Dendritic cell treated with granulocyte-macrophage colony-stimulating factor and Interleukin-4, amounts not matched to agents 40 ng/mL and 50 ng/mL, for 4 days (primary cell): Measurements from ENCODE around the gene ADGRB3.

Experiments
- H3K27ac Mint-ChIP-seq: one replicate; pipeline ENCODE4 v1.8.0; 2022; ENCODE audit warnings: mild to moderate bottlenecking, mixed read lengths
- H3K27me3 Mint-ChIP-seq: one replicate; pipeline ENCODE4 v1.8.0; 2022; ENCODE audit warnings: mild to moderate bottlenecking, mixed read lengths
- H3K36me3 Mint-ChIP-seq: one replicate; pipeline ENCODE4 v1.8.0; 2022; ENCODE audit warnings: low read depth, mixed read lengths
- H3K4me1 Mint-ChIP-seq: one replicate; pipeline ENCODE4 v1.8.0; 2022; ENCODE audit warnings: low read depth, mixed read lengths
- H3K4me3 Mint-ChIP-seq: one replicate; pipeline ENCODE4 v1.8.0; 2022; ENCODE audit warnings: mild to moderate bottlenecking, moderate library complexity, mixed read lengths
- H3K9me3 Mint-ChIP-seq: one replicate; pipeline ENCODE4 v1.8.0; 2022; ENCODE audit warnings: mixed read lengths
- intact Hi-C: fragments of 100-400 bp; cut with micrococcal nuclease; formaldehyde crosslinking; loops from one replicate; pipeline ENCODE4 v1.15.0; 2022

ADGRB3 gene

GRCh38 chr6:68637782-68638181 is 2.7 kb downstream of the ADGRB3 start:
- H3K36me3 Mint-ChIP-seq = peaks cover 10% of the 10 kb centered on the region
- peaks cover 39% of the 10 kb centered on the region for H3K4me1 Mint-ChIP-seq
- peaks cover 49% of the 10 kb centered on the region for H3K27me3 Mint-ChIP-seq
- no peak overlapping the region for H3K4me3 Mint-ChIP-seq
- intact Hi-C loops = loop anchor here (1.0 kb wide), 1 partner anchor 141 kb away; no protein-coding TSS in a partner anchor
- H3K27ac Mint-ChIP-seq = no peak overlapping the region
- no peaks in the 10 kb centered on the region for H3K9me3 Mint-ChIP-seq

- no peak overlapping the region for H3K4me3 Mint-ChIP-seq
- H3K9me3 Mint-ChIP-seq = no peaks in the 10 kb centered on the region
- intact Hi-C loops = loop anchor here (1.0 kb wide), 1 partner anchor 140 kb away; no protein-coding TSS in a partner anchor
- no peak overlapping the region for H3K27ac Mint-ChIP-seq
- peaks cover 10% of the 10 kb centered on the region for H3K36me3 Mint-ChIP-seq
- H3K27me3 Mint-ChIP-seq = peaks cover 49% of the 10 kb centered on the region
- H3K4me1 Mint-ChIP-seq = peaks cover 39% of the 10 kb centered on the region
Observed at GRCh38 chr6:68638230-68638900, 3.3 kb downstream of the ADGRB3 start.

GRCh38 chr6:68639211-68639610 is 4.1 kb downstream of the ADGRB3 start:
- peaks cover 10% of the 10 kb centered on the region for H3K36me3 Mint-ChIP-seq
- intact Hi-C loops = no loop called here
- H3K4me1 Mint-ChIP-seq = peaks cover 33% of the 10 kb centered on the region
- H3K4me3 Mint-ChIP-seq = no peak overlapping the region
- peaks cover 41% of the 10 kb centered on the region for H3K27me3 Mint-ChIP-seq
- H3K27ac Mint-ChIP-seq = no peak overlapping the region
- no peaks in the 10 kb centered on the region for H3K9me3 Mint-ChIP-seq

GRCh38 chr6:68639826-68640490 is 4.9 kb downstream of the ADGRB3 start:
- no peak overlapping the region for H3K27ac Mint-ChIP-seq
- no peaks in the 10 kb centered on the region for H3K9me3 Mint-ChIP-seq
- H3K4me3 Mint-ChIP-seq = peak overlapping the region; percentile 41
- H3K36me3 Mint-ChIP-seq = peaks cover 4% of the 10 kb centered on the region
- peaks cover 34% of the 10 kb centered on the region for H3K27me3 Mint-ChIP-seq
- peaks cover 30% of the 10 kb centered on the region for H3K4me1 Mint-ChIP-seq
- intact Hi-C loops = no loop called here

- intact Hi-C loops = no loop called here
- Mint-ChIP-seq H3K4me1 (peaks cover 26% of the 10 kb centered on the region), H3K27me3 (peaks cover 30% of the 10 kb centered on the region), H3K27ac (no peak overlapping the region), H3K4me3 (peak overlapping the region; percentile 41), H3K9me3 (no peaks in the 10 kb centered on the region), H3K36me3 (no peaks in the 10 kb centered on the region)
Observed at GRCh38 chr6:68640491-68640835, 5.4 kb downstream of the ADGRB3 start.

GRCh38 chr6:68641172-68641571 is 6.1 kb downstream of the ADGRB3 start:
- peaks cover 19% of the 10 kb centered on the region for H3K4me1 Mint-ChIP-seq
- no peak overlapping the region for H3K27ac Mint-ChIP-seq
- peaks cover 25% of the 10 kb centered on the region for H3K27me3 Mint-ChIP-seq
- no peak overlapping the region for H3K4me3 Mint-ChIP-seq
- no peaks in the 10 kb centered on the region for H3K36me3 Mint-ChIP-seq
- intact Hi-C loops = no loop called here
- no peaks in the 10 kb centered on the region for H3K9me3 Mint-ChIP-seq

- H3K4me1 Mint-ChIP-seq = peaks cover 17% of the 10 kb centered on the region
- no peaks in the 10 kb centered on the region for H3K36me3 Mint-ChIP-seq
- H3K27me3 Mint-ChIP-seq = peaks cover 19% of the 10 kb centered on the region
- no peak overlapping the region for H3K4me3 Mint-ChIP-seq
- no peak overlapping the region for H3K27ac Mint-ChIP-seq
- H3K9me3 Mint-ChIP-seq = no peaks in the 10 kb centered on the region
- intact Hi-C loops = no loop called here
Observed at GRCh38 chr6:68642081-68642480, 7.0 kb downstream of the ADGRB3 start.

- intact Hi-C loops = no loop called here
- Mint-ChIP-seq H3K4me1 (peaks cover 17% of the 10 kb centered on the region), H3K9me3 (no peaks in the 10 kb centered on the region), H3K4me3 (no peak overlapping the region), H3K36me3 (no peaks in the 10 kb centered on the region), H3K27ac (no peak overlapping the region), H3K27me3 (peaks cover 13% of the 10 kb centered on the region)
Observed at GRCh38 chr6:68642977-68643376, 7.9 kb downstream of the ADGRB3 start.

GRCh38 chr6:68649669-68650068 is 14.6 kb downstream of the ADGRB3 start:
- Mint-ChIP-seq H3K4me1 (no peaks in the 10 kb centered on the region), H3K9me3 (no peaks in the 10 kb centered on the region), H3K36me3 (no peaks in the 10 kb centered on the region), H3K27me3 (peaks cover 3% of the 10 kb centered on the region), H3K4me3 (no peak overlapping the region), H3K27ac (no peak overlapping the region)
- intact Hi-C loops = no loop called here

GRCh38 chr6:68650142-68650541 is 15.1 kb downstream of the ADGRB3 start:
- no peak overlapping the region for H3K27ac Mint-ChIP-seq
- H3K4me3 Mint-ChIP-seq = no peak overlapping the region
- H3K36me3 Mint-ChIP-seq = no peaks in the 10 kb centered on the region
- H3K9me3 Mint-ChIP-seq = no peaks in the 10 kb centered on the region
- peaks cover 3% of the 10 kb centered on the region for H3K27me3 Mint-ChIP-seq
- H3K4me1 Mint-ChIP-seq = no peaks in the 10 kb centered on the region
- intact Hi-C loops = no loop called here

GRCh38 chr6:68651011-68651985 is 16.2 kb downstream of the ADGRB3 start:
- Mint-ChIP-seq H3K27ac (no peak overlapping the region), H3K36me3 (no peaks in the 10 kb centered on the region), H3K4me3 (no peak overlapping the region), H3K4me1 (no peaks in the 10 kb centered on the region), H3K27me3 (peaks cover 2% of the 10 kb centered on the region), H3K9me3 (no peaks in the 10 kb centered on the region)
- intact Hi-C loops = no loop called here

- intact Hi-C loops = no loop called here
- no peaks in the 10 kb centered on the region for H3K36me3 Mint-ChIP-seq
- H3K4me1 Mint-ChIP-seq = no peaks in the 10 kb centered on the region
- no peak overlapping the region for H3K27ac Mint-ChIP-seq
- no peak overlapping the region for H3K4me3 Mint-ChIP-seq
- peaks cover 2% of the 10 kb centered on the region for H3K27me3 Mint-ChIP-seq
- H3K9me3 Mint-ChIP-seq = no peaks in the 10 kb centered on the region
Observed at GRCh38 chr6:68652117-68652536, 17.0 kb downstream of the ADGRB3 start.

- intact Hi-C loops = no loop called here
- H3K4me3 Mint-ChIP-seq = no peak overlapping the region
- H3K27me3 Mint-ChIP-seq = peaks cover 2% of the 10 kb centered on the region
- no peaks in the 10 kb centered on the region for H3K36me3 Mint-ChIP-seq
- no peaks in the 10 kb centered on the region for H3K9me3 Mint-ChIP-seq
- H3K4me1 Mint-ChIP-seq = no peaks in the 10 kb centered on the region
- H3K27ac Mint-ChIP-seq = no peak overlapping the region
Observed at GRCh38 chr6:68653074-68653705, 18.1 kb downstream of the ADGRB3 start.
